GM18517 (cell line): ENCODE measurements around the gene MYLIP.
"Not testable (repeated sequence)": the region's sequence is repeated elsewhere in the genome, so short reads cannot be mapped to it uniquely, and the experiment has no call there.

Experiments used
- ATAC-seq: cut with Tn5 transposase; IDR thresholded peaks from one replicate; pipeline ENCODE4 v1.9.1; 2021; ENCODE audit warnings: mild to moderate bottlenecking, moderate library complexity; ENCODE audit not compliant: unreplicated experiment

Gene MYLIP

GRCh38 chr6:16168858-16169257 is 40.0 kb downstream of the MYLIP start:
- ATAC-seq = no peak

DNA sequence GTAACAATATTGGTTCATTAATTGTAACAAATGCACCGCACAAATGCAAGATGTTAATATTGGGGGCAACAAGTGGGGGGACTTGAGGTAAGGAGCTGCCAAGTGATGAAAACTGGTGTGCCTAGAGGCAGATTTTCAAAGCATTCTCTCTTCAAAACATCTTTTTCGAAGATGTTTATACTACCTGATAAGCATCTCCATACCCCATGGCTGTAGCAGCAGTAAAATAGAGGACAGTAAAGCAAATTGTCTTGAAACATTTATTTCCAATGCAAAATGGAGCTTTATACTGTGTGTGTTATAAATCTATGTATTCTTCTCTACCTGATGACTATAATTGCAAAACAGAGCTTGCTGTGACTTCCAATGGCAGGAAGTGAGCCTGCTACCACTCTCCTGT is 42.5 kb downstream of the MYLIP start:
- ATAC-seq = no peak

DNA sequence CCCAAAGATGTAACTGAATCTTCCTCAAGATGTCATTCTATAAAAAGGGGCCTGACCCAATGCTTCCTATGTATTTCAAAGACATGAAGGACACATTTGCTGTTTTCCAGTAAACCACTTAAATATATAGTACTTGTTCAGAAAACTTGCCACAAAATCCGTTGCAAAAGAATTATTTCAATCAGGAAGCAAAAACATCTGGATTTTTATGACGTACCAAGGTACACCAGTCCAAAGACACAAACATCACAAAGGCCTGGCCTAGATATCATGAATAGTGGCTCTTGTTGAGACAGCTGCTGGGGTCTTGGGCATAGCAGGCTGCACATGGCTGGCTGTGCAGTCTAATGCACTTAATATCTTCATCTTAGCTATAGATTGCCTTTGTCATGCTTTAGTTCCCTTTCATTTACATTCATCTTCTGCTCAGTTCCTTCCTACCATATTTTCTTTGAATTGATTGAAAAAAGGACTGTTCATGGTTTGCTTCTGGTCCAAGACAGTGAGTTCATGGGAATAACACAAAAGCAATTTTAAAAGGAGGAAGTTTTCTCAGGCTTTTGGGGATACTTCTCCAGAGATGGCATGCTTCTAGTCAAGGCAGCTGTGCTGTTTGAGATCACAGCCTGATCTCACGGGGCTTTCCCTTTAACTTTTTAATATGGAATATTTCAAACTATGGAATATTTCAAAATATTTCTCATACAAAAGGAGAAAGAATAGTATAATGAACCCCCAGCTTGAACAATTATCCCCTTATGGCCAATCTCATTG is 44.5 kb downstream of the MYLIP start:
- ATAC-seq = no peak

- no peak for ATAC-seq
Measured at GRCh38 chr6:16174416-16175078, 45.7 kb downstream of the MYLIP start.

- ATAC-seq = not testable (repeated sequence)
Measured at GRCh38 chr6:16176600-16176999, 47.7 kb downstream of the MYLIP start.

- ATAC-seq = no peak
Measured at GRCh38 chr6:16177881-16178280, 49.0 kb downstream of the MYLIP start.

DNA sequence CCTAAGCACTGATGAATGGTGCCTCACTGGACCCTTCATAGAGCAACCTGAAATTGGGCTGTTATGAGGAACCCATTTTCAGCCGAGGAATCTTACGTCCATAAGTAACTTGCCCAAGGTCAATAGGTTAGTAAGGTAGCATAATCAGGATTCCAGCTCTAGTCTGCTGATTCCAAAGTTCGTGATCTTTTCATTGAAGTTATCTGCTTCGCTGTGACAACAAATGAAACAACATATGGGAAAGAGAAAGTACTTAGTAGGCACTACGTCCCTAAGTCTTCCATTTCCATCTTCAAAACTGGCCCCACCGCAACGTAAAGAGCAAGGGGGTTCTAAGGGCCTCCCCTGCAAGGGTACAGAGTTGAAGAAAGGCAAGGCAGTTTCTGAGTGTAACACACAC is 49.5 kb downstream of the MYLIP start:
- ATAC-seq = no peak

DNA sequence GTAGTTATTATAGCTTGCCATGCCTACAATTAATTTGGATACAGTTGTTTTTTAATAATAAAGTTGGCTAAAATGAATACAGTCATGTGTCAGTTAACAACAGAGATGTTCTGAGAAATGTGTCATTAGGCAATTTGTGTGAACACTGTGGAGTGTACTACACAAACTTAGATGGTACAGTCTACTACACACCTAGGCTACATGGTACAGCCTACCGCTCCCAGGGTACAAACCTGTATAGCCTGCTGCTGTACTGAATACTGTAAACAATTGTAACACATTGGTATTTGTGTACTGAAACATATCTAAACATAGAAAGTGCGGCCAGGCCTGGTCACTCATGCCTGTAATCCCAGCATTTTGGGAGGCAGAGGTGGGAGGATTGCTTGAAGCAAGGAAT is 50.2 kb downstream of the MYLIP start:
- ATAC-seq = no peak

DNA sequence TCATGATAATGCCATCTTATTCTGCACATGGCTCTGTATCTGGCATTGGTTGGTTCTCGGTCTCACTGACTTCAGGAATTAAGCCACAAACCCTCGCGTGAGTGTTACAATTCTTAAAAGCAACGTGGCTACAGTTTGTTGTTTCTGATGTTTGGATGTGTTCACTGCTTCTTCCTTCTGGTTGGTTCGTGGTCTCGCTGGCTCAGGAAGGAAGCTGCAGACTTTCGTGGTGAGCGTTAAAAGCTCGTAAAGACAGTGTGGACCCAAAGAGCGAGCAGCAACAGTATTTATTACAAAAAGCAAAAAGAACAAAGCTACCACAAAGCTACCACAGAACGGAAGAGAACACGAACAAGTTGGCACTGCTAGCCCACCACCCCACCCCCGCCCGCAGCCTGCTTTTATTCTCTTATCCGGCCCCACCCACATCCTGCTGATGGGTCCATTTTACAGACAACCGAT is 51.1 kb downstream of the MYLIP start:
- ATAC-seq = no peak

- ATAC-seq = no peak
Measured at GRCh38 chr6:16180696-16181438, 52.0 kb downstream of the MYLIP start.

DNA sequence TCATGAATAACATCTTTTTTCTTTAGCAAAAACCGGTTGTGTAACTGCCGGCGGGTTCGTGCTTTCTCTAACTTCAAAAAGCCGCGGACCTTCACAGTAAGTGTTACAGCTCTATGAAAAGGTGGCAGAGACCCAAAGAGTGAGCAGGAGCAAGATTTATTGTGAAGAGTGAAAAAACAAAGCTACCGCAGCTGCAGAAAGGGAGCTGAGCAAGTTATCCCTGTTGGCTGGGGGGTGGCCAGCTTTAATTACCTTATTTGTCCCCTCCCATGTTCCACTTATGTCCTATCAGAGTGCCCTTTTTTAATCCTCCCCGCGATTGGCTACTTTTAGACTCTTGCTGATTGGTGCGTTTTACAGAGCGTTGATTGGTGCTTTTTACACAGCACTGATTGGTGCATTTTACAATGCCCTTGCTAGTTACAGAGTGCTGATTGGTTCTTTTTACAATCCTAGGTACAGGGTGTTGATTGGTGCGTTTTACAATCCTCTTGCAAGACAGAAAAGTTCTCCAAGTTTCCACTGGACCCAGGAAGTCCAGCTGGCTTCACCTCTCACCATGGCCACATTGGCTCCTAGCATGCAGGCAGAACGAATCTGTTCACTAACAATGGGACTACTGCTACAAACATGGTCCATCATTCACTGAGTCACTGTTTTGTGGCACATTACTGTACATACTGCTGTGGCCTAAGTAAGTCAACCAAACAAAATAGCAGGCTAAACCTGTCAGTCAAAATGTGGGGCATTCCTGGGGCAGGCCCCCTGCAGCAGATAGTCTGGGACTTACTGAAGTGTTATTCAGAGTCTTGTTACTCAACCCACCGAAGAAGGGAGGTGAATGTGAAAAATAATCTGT is 52.8 kb downstream of the MYLIP start:
- no peak for ATAC-seq

GRCh38 chr6:16183187-16183664 is 54.3 kb downstream of the MYLIP start:
- ATAC-seq = no peak

- peak; percentile 57 for ATAC-seq
Measured at GRCh38 chr6:16184129-16184528, 55.2 kb downstream of the MYLIP start.

- peak; percentile 24 for ATAC-seq
Measured at GRCh38 chr6:16184551-16184950, 55.7 kb downstream of the MYLIP start.

GRCh38 chr6:16187176-16187575 is 58.3 kb downstream of the MYLIP start:
- no peak for ATAC-seq

- ATAC-seq = no peak
Measured at GRCh38 chr6:16190214-16190613, 61.3 kb downstream of the MYLIP start.

GRCh38 chr6:16196260-16196983 is 67.5 kb downstream of the MYLIP start:
- ATAC-seq = no peak

GRCh38 chr6:16196984-16197546 is 68.2 kb downstream of the MYLIP start:
- ATAC-seq = no peak
